HG02943 (cell line): ENCODE measurements around the gene SPATA31A1.
"Not testable (repeated sequence)": the region's sequence is repeated elsewhere in the genome, so short reads cannot be mapped to it uniquely, and the experiment has no call there.

Experiments
- ATAC-seq: cut with Tn5 transposase; IDR thresholded peaks from one replicate; pipeline ENCODE4 v1.9.1; 2021; ENCODE audit warnings: mild to moderate bottlenecking, low read depth, moderate library complexity; ENCODE audit not compliant: unreplicated experiment

The SPATA31A1 gene

DNA sequence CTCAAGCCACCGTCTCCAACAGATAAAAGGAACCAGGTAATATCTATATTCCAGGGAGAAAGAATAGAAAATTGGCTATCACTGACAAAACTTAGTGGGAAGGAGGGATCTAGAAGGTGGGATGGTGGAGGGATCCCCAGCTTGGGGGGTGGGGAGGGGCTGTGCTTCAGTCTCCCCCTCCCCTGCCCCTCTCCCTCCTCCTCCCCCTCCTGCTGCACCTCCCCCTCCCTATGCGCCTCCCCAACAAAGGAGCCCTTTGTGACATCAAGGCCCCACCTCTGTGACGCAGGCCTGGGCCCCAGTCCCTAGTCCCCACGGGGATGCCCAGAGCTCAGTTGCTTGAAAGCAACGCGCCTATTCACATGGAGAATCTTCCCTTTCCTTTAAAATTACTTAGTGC is at the start of gene SPATA31A1:
Gene SPATA31A1, plus strand, starts transcription at position 301 of the 400 bp plus-strand sequence. Its CDS starts 62 bp downstream, at position 363.
- ATAC-seq, result not testable (repeated sequence)

GRCh38 chr9:39407261-39408204 is 52.1 kb downstream of the SPATA31A1 start:
- not testable (repeated sequence) for ATAC-seq

GRCh38 chr9:39411254-39411940 is 55.9 kb downstream of the SPATA31A1 start:
- not testable (repeated sequence) for ATAC-seq
